K562 treated with DMSO at 1 percent for 24 hours (cell line): ENCODE results near the gene ABL2. TPM values are rescaled to one million over a fixed set of nuclear protein-coding genes. Genes with fewer than 3 reads are reported as not detected.

Source experiments
- total RNA-seq: library from RNA; unstranded; fragments of 300-600 nt; gene quantifications from 2 replicates; pipeline ENCODE4 v1.2.3, GENCODE V29; 2022; ENCODE audit warnings: low read depth; ENCODE audit not compliant: insufficient read depth

Gene ABL2
- 7.8 and 9.3 TPM in 2 replicates for total RNA-seq

DNA sequence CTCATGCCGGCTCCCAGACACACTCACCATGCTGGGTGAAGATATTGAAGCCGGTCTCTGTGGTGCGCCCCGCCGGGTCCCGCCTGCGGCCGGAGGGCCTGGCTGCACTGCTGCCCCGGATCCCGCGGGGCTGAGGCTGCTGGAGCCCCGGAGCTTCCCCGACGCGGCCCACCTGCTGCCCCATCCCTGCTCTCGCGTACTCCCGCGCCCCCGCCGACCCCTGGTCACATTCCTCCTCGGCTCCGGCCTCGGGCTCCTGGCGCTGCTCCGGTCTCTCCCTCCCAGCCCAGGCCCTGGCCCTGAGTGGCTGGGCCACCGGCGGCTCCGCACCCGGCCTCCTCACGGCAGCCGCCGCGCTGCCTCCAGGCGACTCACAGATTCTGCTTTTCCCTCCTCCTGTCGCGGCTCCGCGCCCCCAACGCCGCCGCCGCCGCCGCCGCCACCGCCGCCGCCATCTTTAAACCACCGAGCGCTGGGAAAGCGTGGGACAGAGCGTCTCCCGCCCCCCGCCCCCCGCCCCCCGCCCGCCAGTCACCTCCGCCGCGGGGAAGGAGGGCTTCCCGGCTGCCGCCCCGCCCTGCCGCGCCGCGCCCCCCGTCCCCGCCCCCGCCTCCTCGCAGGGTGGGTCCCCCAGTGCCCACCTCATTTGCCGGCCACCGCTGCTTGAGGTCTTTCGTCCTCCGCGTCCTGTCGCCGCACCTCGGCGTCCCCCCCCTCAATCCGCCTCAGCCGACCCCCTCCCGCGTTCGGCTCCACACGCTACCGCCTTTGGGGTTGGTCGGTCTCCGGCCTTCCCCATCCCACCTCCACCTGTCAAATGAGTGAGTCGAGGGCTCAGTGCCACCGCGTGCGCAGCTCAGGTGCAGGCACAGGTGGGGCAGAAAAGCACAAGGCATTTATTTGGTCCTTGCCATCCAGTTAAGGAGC is at the start of gene ABL2:
Gene ABL2 (minus strand): TSS at position 464 of the 927 bp plus-strand sequence. CDS start 280 bp downstream, at position 184.

DNA sequence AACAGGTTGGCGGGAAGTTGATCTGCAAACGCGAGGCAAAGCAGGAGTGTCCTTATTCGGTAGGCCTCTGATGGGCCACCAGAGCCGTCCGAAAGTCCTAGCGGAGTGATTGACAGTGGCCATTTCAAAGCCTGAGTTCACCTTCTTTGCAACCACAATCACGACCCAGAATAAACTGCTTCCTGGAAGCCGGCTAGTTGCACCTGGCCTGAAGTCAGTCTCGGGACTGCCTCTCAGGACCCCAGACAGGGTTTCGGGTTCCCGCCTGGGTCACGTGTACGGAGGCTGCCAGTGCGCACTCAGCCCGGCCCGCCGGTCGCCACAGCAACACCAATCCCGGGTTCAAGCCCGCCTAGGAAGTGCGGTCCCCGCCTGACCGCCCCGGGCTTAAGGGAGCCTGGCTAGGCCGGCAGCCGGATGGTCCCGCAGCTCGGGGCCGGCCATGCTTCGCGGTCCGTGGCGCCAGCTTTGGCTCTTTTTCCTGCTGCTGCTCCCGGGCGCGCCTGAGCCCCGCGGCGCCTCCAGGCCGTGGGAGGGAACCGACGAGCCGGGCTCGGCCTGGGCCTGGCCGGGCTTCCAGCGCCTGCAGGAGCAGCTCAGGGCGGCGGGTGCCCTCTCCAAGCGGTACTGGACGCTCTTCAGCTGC is 147.7 kb downstream of the ABL2 start, which contains the start of gene TOR3A:
Gene TOR3A (plus strand): TSS at position 384 of the 646 bp plus-strand sequence. CDS start 59 bp downstream, at position 443.

Other genes starting within 250 kb of the ABL2 start
- gene FAM20B, start 203.8 kb downstream of the ABL2 start, total RNA-seq, result 23.7 and 25.6 TPM in 2 replicates
- gene TOR3A, start 147.6 kb downstream of the ABL2 start, total RNA-seq, result 68.2 and 72.5 TPM in 2 replicates
- 15.8 and 22.0 TPM in 2 replicates for gene SOAT1, start 64.1 kb upstream of the ABL2 start, total RNA-seq
- not detected in 2 replicates for gene AXDND1, start 136.3 kb upstream of the ABL2 start, total RNA-seq